GM12878 (cell line): ENCODE measurements around the gene USP34. TPM values are rescaled to one million over a fixed set of nuclear protein-coding genes. Genes with fewer than 3 reads are reported as not detected.

Experiments used
- ATAC-seq: fragments of 200-7000 bp; cut with Tn5 transposase; 3 replicates; pipeline ENCODE4 v1.9.1; 2020; ENCODE audit warnings: mild to moderate bottlenecking, moderate library complexity
- BruUV-seq: library from RNA; stranded (reverse); fragments of 400-500 nt; replicated peaks from 2 replicates; lab custom pipeline; 2021; lab: Mats Ljungman, UMichigan
- CTCF ChIA-PET: fragments of 300-600 bp; sonication (Branson Sonifier 250); formaldehyde crosslinking; extraction: SDS; loops from one replicate; lab custom pipeline; 2021; ENCODE audit warnings: inconsistent platforms; lab: Yijun Ruan, JAX
- POLR2A ChIA-PET: fragments of 350-600 bp; formaldehyde crosslinking; extraction: SDS; loops from one replicate; lab custom pipeline; 2021; ENCODE audit warnings: inconsistent platforms; lab: Charles Lee
- RAD21 ChIA-PET: fragments of 300-600 bp; sonication (Branson Sonifier 250); formaldehyde crosslinking; loops from one replicate; lab custom pipeline; 2023; ENCODE audit warnings: antibody characterized with exemption; ENCODE audit not compliant: unreplicated experiment; lab: Charles Lee
- SMC1A ChIA-PET: fragments of 300-600 bp; sonication (Branson Sonifier 250); formaldehyde crosslinking; loops from one replicate; lab custom pipeline; 2023; ENCODE audit not compliant: unreplicated experiment, uncharacterized antibody; lab: Charles Lee
- DNase-seq: peaks from one replicate; pipeline ENCODE4 v3.0.0-alpha.2; 2011; ENCODE audit warnings: low read depth, low spot score
- FAIRE-seq: peaks from 3 replicates; lab custom pipeline; 2011; peaks lifted over from hg19 to GRCh38; lab: Jason Lieb, UNC
- H2AFZ ChIP-seq: 2 replicates; pipeline ENCODE4 v1.6.0; 2011; ENCODE audit warnings: low read depth, low read length, control low read depth; ENCODE audit not compliant: control insufficient read depth
- H3K27ac ChIP-seq: 2 replicates; pipeline ENCODE4 v1.5.1; 2011; ENCODE audit warnings: control low read depth; ENCODE audit not compliant: control insufficient read depth, insufficient read depth
- H3K27me3 ChIP-seq, 2 experiments: replicated peaks in 1 of 2; 2 replicates each; pipeline versions ENCODE4 v1.6.0 to v1.6.1; 2011; ENCODE audit warnings: low read length in 1 of 2; ENCODE audit not compliant: control insufficient read depth in 2 of 2, insufficient read depth in 2 of 2
- H3K36me3 ChIP-seq, 2 experiments: 2 replicates each; pipeline ENCODE4 v1.5.1; 2011; ENCODE audit warnings: low read length in 1 of 2; ENCODE audit not compliant: control insufficient read depth in 2 of 2, insufficient read depth in 2 of 2
- H3K4me1 ChIP-seq: 2 replicates; pipeline ENCODE4 v1.6.1; 2011; ENCODE audit warnings: mild to moderate bottlenecking, low read length, moderate library complexity, mixed read lengths; ENCODE audit not compliant: control insufficient read depth, insufficient read depth
- H3K4me2 ChIP-seq: 2 replicates; pipeline ENCODE4 v1.6.0; 2011; ENCODE audit warnings: control low read depth; ENCODE audit not compliant: control insufficient read depth, insufficient read depth
- H3K4me3 ChIP-seq: fragments of 200-600 bp; sonication (generic); 2 replicates; pipeline ENCODE4 v1.5.1; 2016
- H3K79me2 ChIP-seq: 2 replicates; pipeline ENCODE4 v1.6.0; 2011; ENCODE audit warnings: low read length; ENCODE audit not compliant: control insufficient read depth, insufficient read depth
- H3K9ac ChIP-seq: 2 replicates; pipeline ENCODE4 v1.8.0; 2011; ENCODE audit warnings: low read length, control low read depth, mixed read lengths; ENCODE audit not compliant: control insufficient read depth, insufficient read depth
- H3K9me3 ChIP-seq: replicated peaks from 3 replicates; pipeline ENCODE4 v1.5.1; 2011; ENCODE audit warnings: mild to moderate bottlenecking, low read length; ENCODE audit not compliant: control insufficient read depth, insufficient read depth
- H4K20me1 ChIP-seq: 2 replicates; pipeline ENCODE4 v1.6.0; 2011; ENCODE audit not compliant: control insufficient read depth, insufficient read depth
- BACH1 ChIP-seq: fragments of 450-650 bp; IDR thresholded peaks from 2 replicates; pipeline ENCODE4 v1.6.1; 2017; ENCODE audit warnings: mild to moderate bottlenecking, borderline replicate concordance
- CBFB ChIP-seq: IDR thresholded peaks from 2 replicates; pipeline ENCODE4 v1.6.1; 2016; ENCODE audit warnings: antibody characterized with exemption, low read depth
- CHD2 ChIP-seq: IDR thresholded peaks from 2 replicates; pipeline ENCODE4 v1.6.1; 2011; ENCODE audit warnings: low read depth, low read length, improper control_type of control experiment, borderline replicate concordance
- EGR1 ChIP-seq, 2 experiments: IDR thresholded peaks; 1 replicate in 1 of 2; 2 replicates in 1 of 2; pipeline ENCODE4 v1.6.1; 2011 to 2012; ENCODE audit warnings: low read depth in 2 of 2, low read length in 2 of 2, borderline replicate concordance in 1 of 2, mild to moderate bottlenecking in 1 of 2, moderate library complexity in 1 of 2
- ESRRA ChIP-seq: IDR thresholded peaks from 2 replicates; pipeline ENCODE4 v1.6.1; 2012; ENCODE audit warnings: mild to moderate bottlenecking, low read length, improper control_type of control experiment
- POLR2AphosphoS2 ChIP-seq: IDR thresholded peaks from 2 replicates; pipeline ENCODE4 v1.6.1; 2011; ENCODE audit warnings: low read depth, mild to moderate bottlenecking, low read length, improper control_type of control experiment, moderate library complexity
- RAD51 ChIP-seq: fragments of 450-650 bp; IDR thresholded peaks from 2 replicates; pipeline ENCODE4 v1.6.1; 2016; ENCODE audit warnings: moderate library complexity, mild to moderate bottlenecking, inconsistent platforms
- RB1 ChIP-seq: fragments of 450-650 bp; formaldehyde crosslinking; IDR thresholded peaks from 2 replicates; pipeline ENCODE4 v1.6.1; 2017; ENCODE audit warnings: mild to moderate bottlenecking, borderline replicate concordance
- SMARCA5 ChIP-seq: fragments of 450-650 bp; IDR thresholded peaks from 2 replicates; pipeline ENCODE4 v1.6.1; 2017; ENCODE audit warnings: mild to moderate bottlenecking
- ZNF274 ChIP-seq: IDR thresholded peaks from one replicate; pipeline ENCODE4 v1.8.0; 2011; ENCODE audit not compliant: insufficient read length, insufficient read depth
- WGBS: methylation state at CpG from one replicate; pipeline ENCODE4 v1.1.6; 2016; ENCODE audit warnings: low lambda C conversion rate; ENCODE audit not compliant: insufficient replicate concordance, insufficient coverage; ENCODE audit errors: missing lambda C conversion rate; 5-methylcytosine and 5-hydroxymethylcytosine counted together
- in situ Hi-C: fragments of 300-500 bp; cut with MboI; formaldehyde crosslinking; loops from 9 replicates; pipeline ENCODE4 v1.14.3; 2018; ENCODE audit warnings: mixed read lengths
- intact Hi-C: fragments of 100-400 bp; cut with micrococcal nuclease; formaldehyde crosslinking; loops from one replicate; pipeline ENCODE4 v1.14.2; 2022; ENCODE audit not compliant: unreplicated experiment
- polyA plus RNA-seq, 11 experiments: library from polyadenylated mRNA; depleted of rRNA in 4 of 11; unstranded in 6 of 11; stranded (reverse) in 5 of 11; fragments of >200 nt; fragmentation: Nextera tagmentation in 4 of 11; fragmentation: Illumina TruSeq in 1 of 11; extraction: Ambion mirVana in 4 of 11; extraction: Trizol in 1 of 11; gene quantifications; 1 replicate in 1 of 11; 2 replicates in 10 of 11; pipeline versions ENCODE4 v1.2.1 to v1.2.3, GENCODE V29; 2011 to 2016; ENCODE audit warnings: inconsistent platforms in 2 of 11, missing spikeins in 2 of 11, low read depth in 1 of 11
- total RNA-seq, 4 experiments: library from RNA; depleted of rRNA in 3 of 4; stranded (reverse); fragments of >200 nt in 3 of 4; fragmentation: Illumina TruSeq in 1 of 4; extraction: Trizol in 1 of 4; gene quantifications; 2 replicates each; pipeline versions ENCODE4 v1.2.1 to v1.2.3, GENCODE V29; 2013 to 2021
- TF ChIP-seq, protein P1 (sequence below): fragments of 450-650 bp; formaldehyde crosslinking; IDR thresholded peaks from 2 replicates; pipeline ENCODE4 v1.5.0; 2022; ENCODE audit warnings: mild to moderate bottlenecking, missing genetic modification characterization
- TF ChIP-seq, protein P2 (sequence below): fragments of 450-650 bp; conservative IDR thresholded peaks from 2 replicates; pipeline ENCODE4 v1.6.1; 2017; ENCODE audit warnings: mild to moderate bottlenecking, moderate library complexity
- TF ChIP-seq, protein P3 (sequence below): IDR thresholded peaks from 2 replicates; pipeline ENCODE4 v1.6.1; 2012; ENCODE audit warnings: mild to moderate bottlenecking, low read depth, low read length

The USP34 gene
- total and polyA plus RNA-seq, 10 of the 15 experiments (the other 5 are each of a cell fraction or from before 2014, with no cell fraction given) = 26.2 to 106 (median 62.1) TPM

DNA sequence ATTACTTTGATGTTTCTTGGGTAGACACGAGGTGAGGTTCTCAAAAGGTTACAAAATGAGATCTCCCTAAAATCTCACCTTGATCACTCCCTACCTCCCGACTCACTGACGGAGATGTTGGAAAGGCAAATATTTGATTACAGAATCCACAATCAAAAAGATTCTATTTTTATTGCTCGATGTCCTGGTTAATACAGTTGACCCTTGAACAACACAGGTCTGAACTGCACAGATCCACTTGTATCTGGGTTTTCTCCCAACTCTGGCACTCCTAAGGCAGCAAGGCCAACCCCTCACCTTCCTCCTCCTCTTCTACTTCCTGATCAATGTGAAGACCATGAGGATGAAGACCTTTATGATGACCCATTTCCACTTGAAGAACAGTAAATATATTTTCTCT, 183.6 kb downstream of the USP34 start:
- intact Hi-C loops (no loop called here), in situ Hi-C loops (no loop called here)
- DNase-seq (no peak), FAIRE-seq (no peak), ATAC-seq (no peak)
- no peak overlapping the region for H3K27ac ChIP-seq
- H4K20me1 ChIP-seq = no peaks in the 10 kb centered on the region
- peaks cover 4 to 13% of the 10 kb centered on the region in 2 experiments; a peak in 3 of 4 replicates for H3K36me3 ChIP-seq
- TF ChIP-seq SMARCA5 (no peak), RAD51 (no peak), POLR2AphosphoS2 (no peak), BACH1 (no peak), ESRRA (no peak), RB1 (no peak), EGR1 (IDR thresholded peaks at IDR 0.05; ENCODE audit: borderline replicate concordance in 1 of 2, low read depth in 2 of 2, low read length in 2 of 2) (no peak), CBFB (no peak), ZNF274 (no peak), CHD2 (no peak)
- TF ChIP-seq, protein P1, sequence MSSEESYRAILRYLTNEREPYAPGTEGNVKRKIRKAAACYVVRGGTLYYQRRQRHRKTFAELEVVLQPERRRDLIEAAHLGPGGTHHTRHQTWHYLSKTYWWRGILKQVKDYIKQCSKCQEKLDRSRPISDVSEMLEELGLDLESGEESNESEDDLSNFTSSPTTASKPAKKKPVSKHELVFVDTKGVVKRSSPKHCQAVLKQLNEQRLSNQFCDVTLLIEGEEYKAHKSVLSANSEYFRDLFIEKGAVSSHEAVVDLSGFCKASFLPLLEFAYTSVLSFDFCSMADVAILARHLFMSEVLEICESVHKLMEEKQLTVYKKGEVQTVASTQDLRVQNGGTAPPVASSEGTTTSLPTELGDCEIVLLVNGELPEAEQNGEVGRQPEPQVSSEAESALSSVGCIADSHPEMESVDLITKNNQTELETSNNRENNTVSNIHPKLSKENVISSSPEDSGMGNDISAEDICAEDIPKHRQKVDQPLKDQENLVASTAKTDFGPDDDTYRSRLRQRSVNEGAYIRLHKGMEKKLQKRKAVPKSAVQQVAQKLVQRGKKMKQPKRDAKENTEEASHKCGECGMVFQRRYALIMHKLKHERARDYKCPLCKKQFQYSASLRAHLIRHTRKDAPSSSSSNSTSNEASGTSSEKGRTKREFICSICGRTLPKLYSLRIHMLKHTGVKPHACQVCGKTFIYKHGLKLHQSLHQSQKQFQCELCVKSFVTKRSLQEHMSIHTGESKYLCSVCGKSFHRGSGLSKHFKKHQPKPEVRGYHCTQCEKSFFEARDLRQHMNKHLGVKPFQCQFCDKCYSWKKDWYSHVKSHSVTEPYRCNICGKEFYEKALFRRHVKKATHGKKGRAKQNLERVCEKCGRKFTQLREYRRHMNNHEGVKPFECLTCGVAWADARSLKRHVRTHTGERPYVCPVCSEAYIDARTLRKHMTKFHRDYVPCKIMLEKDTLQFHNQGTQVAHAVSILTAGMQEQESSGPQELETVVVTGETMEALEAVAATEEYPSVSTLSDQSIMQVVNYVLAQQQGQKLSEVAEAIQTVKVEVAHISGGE (CRISPR knock-in tag) = no peak
- TF ChIP-seq, protein P2, sequence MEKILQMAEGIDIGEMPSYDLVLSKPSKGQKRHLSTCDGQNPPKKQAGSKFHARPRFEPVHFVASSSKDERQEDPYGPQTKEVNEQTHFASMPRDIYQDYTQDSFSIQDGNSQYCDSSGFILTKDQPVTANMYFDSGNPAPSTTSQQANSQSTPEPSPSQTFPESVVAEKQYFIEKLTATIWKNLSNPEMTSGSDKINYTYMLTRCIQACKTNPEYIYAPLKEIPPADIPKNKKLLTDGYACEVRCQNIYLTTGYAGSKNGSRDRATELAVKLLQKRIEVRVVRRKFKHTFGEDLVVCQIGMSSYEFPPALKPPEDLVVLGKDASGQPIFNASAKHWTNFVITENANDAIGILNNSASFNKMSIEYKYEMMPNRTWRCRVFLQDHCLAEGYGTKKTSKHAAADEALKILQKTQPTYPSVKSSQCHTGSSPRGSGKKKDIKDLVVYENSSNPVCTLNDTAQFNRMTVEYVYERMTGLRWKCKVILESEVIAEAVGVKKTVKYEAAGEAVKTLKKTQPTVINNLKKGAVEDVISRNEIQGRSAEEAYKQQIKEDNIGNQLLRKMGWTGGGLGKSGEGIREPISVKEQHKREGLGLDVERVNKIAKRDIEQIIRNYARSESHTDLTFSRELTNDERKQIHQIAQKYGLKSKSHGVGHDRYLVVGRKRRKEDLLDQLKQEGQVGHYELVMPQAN = no peak
- TF ChIP-seq, protein P3, sequence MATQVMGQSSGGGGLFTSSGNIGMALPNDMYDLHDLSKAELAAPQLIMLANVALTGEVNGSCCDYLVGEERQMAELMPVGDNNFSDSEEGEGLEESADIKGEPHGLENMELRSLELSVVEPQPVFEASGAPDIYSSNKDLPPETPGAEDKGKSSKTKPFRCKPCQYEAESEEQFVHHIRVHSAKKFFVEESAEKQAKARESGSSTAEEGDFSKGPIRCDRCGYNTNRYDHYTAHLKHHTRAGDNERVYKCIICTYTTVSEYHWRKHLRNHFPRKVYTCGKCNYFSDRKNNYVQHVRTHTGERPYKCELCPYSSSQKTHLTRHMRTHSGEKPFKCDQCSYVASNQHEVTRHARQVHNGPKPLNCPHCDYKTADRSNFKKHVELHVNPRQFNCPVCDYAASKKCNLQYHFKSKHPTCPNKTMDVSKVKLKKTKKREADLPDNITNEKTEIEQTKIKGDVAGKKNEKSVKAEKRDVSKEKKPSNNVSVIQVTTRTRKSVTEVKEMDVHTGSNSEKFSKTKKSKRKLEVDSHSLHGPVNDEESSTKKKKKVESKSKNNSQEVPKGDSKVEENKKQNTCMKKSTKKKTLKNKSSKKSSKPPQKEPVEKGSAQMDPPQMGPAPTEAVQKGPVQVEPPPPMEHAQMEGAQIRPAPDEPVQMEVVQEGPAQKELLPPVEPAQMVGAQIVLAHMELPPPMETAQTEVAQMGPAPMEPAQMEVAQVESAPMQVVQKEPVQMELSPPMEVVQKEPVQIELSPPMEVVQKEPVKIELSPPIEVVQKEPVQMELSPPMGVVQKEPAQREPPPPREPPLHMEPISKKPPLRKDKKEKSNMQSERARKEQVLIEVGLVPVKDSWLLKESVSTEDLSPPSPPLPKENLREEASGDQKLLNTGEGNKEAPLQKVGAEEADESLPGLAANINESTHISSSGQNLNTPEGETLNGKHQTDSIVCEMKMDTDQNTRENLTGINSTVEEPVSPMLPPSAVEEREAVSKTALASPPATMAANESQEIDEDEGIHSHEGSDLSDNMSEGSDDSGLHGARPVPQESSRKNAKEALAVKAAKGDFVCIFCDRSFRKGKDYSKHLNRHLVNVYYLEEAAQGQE = no peak
- no peak overlapping the region for H2AFZ ChIP-seq
- H3K27me3 ChIP-seq = no peaks in the 10 kb centered on the region
- CTCF ChIA-PET = no interaction called here
- POLR2A ChIA-PET = no interaction called here
- H3K9me3 ChIP-seq = no peaks in the 10 kb centered on the region
- 100% methylated on average over 4 of the region's 4 CpGs for WGBS
- no peak overlapping the region for H3K4me2 ChIP-seq
- BruUV-seq = no TSS peak
- H3K4me3 ChIP-seq = no peak overlapping the region
- no peak overlapping the region for H3K9ac ChIP-seq
- RAD21 ChIA-PET = no interaction called here
- H3K79me2 ChIP-seq = no peaks in the 10 kb centered on the region
- SMC1A ChIA-PET = no interaction called here
- H3K4me1 ChIP-seq = no peaks in the 10 kb centered on the region
